Effector memory CD4-positive, alpha-beta T cell (primary cell): Measurements from ENCODE around the gene DIAPH3.

Source experiments
- DNase-seq, 3 donors: peaks; one replicate each; pipeline ENCODE4 v3.0.0-alpha.2; 2020
- H3K27ac ChIP-seq: 2 replicates; pipeline ENCODE4 v1.7.0; 2013; ENCODE audit warnings: mild to moderate bottlenecking, low read length, moderate library complexity; ENCODE audit not compliant: insufficient read depth, poor library complexity, severe bottlenecking
- H3K27me3 ChIP-seq: replicated peaks from 2 replicates; pipeline ENCODE4 v1.7.0; 2013; ENCODE audit warnings: mild to moderate bottlenecking, low read length; ENCODE audit not compliant: insufficient read depth, control insufficient read depth, poor library complexity, severe bottlenecking
- H3K36me3 ChIP-seq: 2 replicates; pipeline ENCODE4 v1.7.0; 2013; ENCODE audit warnings: mild to moderate bottlenecking, low read length, moderate library complexity; ENCODE audit not compliant: control insufficient read depth, insufficient read depth
- H3K4me1 ChIP-seq: 2 replicates; pipeline ENCODE4 v1.7.0; 2013; ENCODE audit warnings: low read length, mild to moderate bottlenecking; ENCODE audit not compliant: control insufficient read depth, insufficient read depth, poor library complexity, severe bottlenecking
- H3K4me3 ChIP-seq: 2 replicates; pipeline ENCODE4 v1.7.0; 2013; ENCODE audit warnings: low read length, low read depth, mild to moderate bottlenecking; ENCODE audit not compliant: insufficient read depth, poor library complexity, severe bottlenecking
- H3K9me3 ChIP-seq: 2 replicates; pipeline ENCODE4 v1.7.0; 2013; ENCODE audit warnings: mild to moderate bottlenecking, low read length, moderate library complexity; ENCODE audit not compliant: control insufficient read depth

The DIAPH3 gene

DNA sequence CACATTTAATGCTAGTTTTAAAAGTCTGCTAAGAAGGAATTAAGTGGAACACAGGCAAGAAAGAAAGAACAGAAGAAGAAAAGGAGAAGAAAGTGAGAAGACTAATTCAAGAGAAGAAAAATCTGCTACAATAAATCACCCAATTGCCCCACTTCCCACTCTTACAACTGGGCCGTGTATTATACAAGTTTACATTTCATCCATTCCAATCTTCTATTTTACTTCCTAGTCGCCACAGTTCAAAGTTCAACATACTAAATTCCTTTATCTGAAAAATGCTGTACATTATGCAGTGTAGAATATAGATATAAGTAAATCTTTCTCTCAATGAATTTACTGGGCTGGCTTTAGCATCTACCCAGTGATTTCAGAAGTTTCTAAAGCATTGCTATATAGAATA is 328.2 kb downstream of the DIAPH3 start:
- Histone ChIP-seq H3K9me3 (no peaks in the 10 kb centered on the region), H3K4me1 (no peaks in the 10 kb centered on the region), H3K27ac (no peak overlapping the region), H3K4me3 (no peak overlapping the region), H3K36me3 (no peaks in the 10 kb centered on the region), H3K27me3 (no peaks in the 10 kb centered on the region)
- no peak for DNase-seq

DNA sequence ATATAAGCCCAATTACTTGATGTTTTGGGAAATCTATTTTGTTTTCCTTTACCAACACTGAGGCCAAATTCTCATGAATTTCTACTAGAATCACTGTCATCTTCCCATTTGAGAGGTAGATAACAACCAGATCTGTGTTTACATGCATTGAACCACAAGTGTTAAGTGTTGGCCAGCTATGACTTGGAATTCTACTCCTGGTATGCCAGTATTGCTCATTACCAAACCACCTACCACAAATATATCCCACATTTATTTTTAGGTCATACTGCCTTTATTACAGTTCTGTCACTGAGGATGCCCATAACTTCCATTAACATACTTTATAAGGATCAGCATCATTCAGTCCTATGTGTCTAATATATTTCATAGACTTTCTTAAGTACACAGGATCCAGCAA is 328.9 kb downstream of the DIAPH3 start:
- H3K9me3 ChIP-seq: no peaks in the 10 kb centered on the region
- H3K4me3 ChIP-seq: no peak overlapping the region
- no peaks in the 10 kb centered on the region for H3K36me3 ChIP-seq
- no peak for DNase-seq
- H3K27me3 ChIP-seq: no peaks in the 10 kb centered on the region
- H3K4me1 ChIP-seq: no peaks in the 10 kb centered on the region
- H3K27ac ChIP-seq: no peak overlapping the region

DNA sequence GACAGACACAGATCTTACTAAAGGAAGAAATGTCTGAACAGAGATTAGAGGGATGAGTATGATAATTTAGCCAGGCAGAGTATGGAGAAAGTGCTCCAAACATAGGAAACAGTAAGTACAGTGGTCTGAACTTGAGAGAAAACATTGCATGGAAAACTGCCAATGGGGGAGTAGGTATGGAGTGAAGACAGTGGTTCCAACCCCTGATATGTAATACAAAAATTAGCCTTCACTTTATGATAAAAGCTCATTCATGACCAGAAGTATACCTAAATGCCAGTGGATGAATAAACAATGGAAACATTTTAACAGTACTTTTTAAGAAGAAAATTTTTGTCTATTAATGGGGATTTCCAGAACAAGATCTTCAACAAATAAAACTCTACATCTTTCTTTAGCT is 334.0 kb downstream of the DIAPH3 start:
- Histone ChIP-seq H3K36me3 (no peaks in the 10 kb centered on the region), H3K4me3 (no peak overlapping the region)

DNA sequence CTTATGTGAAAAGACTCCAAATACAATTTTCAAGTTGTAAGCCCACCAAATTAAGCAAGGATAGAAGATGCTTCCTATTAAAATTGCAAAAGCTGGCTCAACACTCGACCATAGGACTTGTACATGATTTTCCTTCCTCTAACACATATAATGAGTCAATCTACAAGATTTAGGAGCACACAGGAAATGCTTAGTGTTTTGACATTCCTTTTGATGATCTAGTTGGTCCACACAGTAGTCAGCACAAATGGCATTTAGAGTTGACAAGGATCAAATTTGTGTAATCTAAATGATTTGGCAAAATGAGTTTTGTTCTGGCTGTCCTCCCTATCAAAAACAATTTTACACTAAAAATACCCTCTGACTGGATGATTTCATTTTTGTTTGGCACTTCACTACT is 340.2 kb downstream of the DIAPH3 start:
- no peak for DNase-seq
- no peak overlapping the region for H3K27ac ChIP-seq

More for the DNA sequence above, 334.0 kb downstream of the DIAPH3 start:
- Histone ChIP-seq H3K27ac (no peak overlapping the region), H3K27me3 (no peaks in the 10 kb centered on the region), H3K4me1 (no peaks in the 10 kb centered on the region), H3K9me3 (no peaks in the 10 kb centered on the region)
- DNase-seq: no peak

DNA sequence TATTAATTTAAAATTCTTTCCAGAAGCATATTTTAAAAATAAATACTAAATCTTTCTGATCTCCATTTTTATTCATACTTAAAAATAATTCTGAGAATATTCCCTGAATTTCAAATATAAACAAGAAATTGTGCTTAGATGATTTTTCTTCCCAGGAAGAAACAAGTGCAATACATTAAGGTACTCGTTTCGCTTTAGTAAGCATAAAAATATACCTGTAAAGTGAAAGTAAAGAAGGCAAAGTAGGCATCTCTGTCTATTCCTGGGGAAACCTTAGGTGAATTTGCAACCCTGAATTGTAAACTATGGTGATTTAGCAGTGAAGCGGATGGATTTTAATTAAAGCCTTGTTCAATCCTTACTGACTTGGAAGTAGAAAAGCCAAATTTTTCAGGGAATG is 354.2 kb downstream of the DIAPH3 start:
- no peak overlapping the region for H3K27ac ChIP-seq
- no peak overlapping the region for H3K4me3 ChIP-seq
- no peaks in the 10 kb centered on the region for H3K9me3 ChIP-seq
- no peaks in the 10 kb centered on the region for H3K36me3 ChIP-seq
- H3K27me3 ChIP-seq: no peaks in the 10 kb centered on the region
- DNase-seq: no peak
- H3K4me1 ChIP-seq: no peaks in the 10 kb centered on the region

More for the DNA sequence above, 340.2 kb downstream of the DIAPH3 start:
- no peaks in the 10 kb centered on the region for H3K4me1 ChIP-seq
- no peaks in the 10 kb centered on the region for H3K36me3 ChIP-seq
- H3K9me3 ChIP-seq: no peaks in the 10 kb centered on the region
- no peaks in the 10 kb centered on the region for H3K27me3 ChIP-seq
- H3K4me3 ChIP-seq: no peak overlapping the region

DNA sequence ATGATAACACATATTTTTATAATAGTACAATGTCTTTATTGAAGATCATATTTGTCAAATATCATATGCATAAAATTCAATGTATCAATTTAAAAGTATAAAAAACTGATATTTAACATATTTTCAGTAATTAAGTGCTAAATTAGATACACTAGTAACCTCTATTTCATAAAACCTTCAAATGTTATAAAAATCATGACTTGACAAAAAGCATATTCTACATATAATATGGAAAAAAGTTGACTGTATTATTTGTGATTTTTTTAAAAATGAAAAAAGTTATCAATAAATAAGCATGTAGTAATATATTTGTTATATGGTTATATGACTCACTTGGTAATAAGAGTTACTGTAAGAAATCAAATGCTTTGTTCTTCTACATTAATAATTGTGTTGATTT is 356.9 kb downstream of the DIAPH3 start:
- no peaks in the 10 kb centered on the region for H3K4me1 ChIP-seq

DNA sequence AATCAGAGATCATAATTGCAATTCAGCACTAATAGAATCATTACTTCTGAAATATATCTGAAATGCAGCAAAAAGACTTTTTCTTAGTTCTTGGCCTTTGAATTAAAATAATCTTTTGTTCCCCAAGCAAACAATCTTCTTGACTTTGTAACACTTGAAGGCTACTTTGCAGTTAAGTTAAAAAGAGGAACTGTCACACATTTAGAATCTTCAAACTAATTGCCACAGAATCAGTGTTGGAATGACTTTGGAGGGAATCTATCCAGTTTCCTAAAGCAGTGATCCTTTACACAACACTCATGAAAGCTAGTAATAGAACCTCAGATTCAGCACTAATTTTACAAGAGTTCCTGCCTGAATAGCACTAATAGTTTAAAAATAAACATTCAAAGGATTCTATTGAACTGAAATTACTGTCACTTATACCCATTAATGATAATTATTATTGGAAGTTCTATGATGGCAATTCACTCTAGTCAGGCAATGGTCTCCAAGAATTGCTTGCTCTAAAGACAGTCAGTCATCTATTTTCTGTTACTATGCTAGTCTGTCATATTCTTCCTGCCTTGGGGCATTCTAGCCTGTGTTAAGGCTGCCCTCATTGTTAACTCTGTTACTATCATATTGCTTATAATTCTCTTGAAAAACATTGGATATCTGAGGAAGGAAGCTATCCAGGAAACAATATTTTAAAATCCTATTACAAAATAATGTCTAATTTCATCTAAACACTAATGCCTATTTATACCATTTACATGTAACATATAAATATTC is 362.4 kb downstream of the DIAPH3 start:
- Histone ChIP-seq H3K27ac (no peak overlapping the region), H3K4me3 (no peak overlapping the region), H3K27me3 (no peaks in the 10 kb centered on the region), H3K36me3 (no peaks in the 10 kb centered on the region), H3K9me3 (no peaks in the 10 kb centered on the region), H3K4me1 (no peaks in the 10 kb centered on the region)
- DNase-seq: no peak

More for the DNA sequence above, 356.9 kb downstream of the DIAPH3 start:
- Histone ChIP-seq H3K27ac (no peak overlapping the region), H3K27me3 (no peaks in the 10 kb centered on the region), H3K4me3 (no peak overlapping the region), H3K36me3 (no peaks in the 10 kb centered on the region), H3K9me3 (no peaks in the 10 kb centered on the region)
- no peak for DNase-seq

DNA sequence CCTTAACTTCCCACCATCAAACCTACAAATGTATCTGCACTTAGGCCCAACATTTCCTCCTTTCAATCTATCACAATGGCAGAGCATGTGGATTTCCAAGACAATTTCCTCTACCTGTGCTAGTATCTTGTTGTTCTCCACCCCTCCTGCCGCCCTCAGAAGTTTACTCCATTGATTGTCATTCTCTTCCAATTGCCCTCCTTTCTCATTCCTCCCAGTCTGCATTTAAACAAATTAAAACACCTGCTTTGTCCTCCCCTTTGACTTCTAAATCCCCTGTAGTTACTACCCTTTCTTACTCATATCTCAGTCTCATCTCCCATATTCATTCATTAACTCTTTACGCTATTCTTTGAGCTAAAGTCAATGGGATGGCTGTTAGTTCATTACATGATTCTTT is 370.6 kb downstream of the DIAPH3 start:
- Histone ChIP-seq H3K4me3 (no peak overlapping the region), H3K27me3 (no peaks in the 10 kb centered on the region), H3K27ac (no peak overlapping the region), H3K4me1 (no peaks in the 10 kb centered on the region), H3K36me3 (no peaks in the 10 kb centered on the region), H3K9me3 (no peaks in the 10 kb centered on the region)
- DNase-seq: no peak

DNA sequence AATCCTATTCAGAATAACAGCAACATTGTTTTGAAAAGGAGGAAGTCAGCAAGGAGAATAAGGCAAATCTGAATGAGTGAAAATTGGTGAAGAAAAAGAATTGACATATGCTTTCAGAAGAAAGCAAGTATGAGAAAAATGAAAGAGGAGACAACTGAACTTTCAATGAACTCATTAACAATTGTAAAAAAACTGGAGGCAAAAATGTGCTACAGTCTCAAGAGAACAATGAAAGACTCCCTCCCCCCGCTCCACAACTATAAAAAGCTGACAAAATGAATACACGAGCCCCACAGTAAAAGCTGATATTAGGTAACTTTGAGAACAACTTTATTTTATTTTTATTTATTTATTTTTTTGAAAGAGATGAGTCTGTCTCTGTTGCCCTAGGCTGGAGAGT is 373.1 kb downstream of the DIAPH3 start:
- no peak for DNase-seq

DNA sequence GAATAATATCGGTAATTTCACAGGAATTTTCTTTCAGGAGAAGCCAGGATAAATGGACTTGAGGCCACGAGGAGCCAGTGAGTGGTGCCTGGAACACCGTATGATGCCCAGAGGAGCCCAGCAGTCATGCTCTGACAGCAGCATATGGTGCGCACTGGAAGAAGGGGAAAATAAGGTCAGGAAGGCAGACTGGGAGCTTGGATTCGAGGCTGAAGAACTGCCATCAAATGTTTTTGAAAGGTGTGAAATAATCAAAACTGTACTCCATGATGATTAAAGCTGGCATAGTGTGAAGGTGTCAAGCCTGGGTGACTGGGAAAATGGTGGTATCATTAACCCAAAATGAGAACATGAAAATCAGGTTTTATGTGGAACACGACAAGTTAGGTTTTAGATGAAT is 374.2 kb downstream of the DIAPH3 start:
- Histone ChIP-seq H3K4me1 (no peaks in the 10 kb centered on the region), H3K27ac (no peak overlapping the region), H3K27me3 (no peaks in the 10 kb centered on the region), H3K9me3 (no peaks in the 10 kb centered on the region), H3K4me3 (no peak overlapping the region), H3K36me3 (no peaks in the 10 kb centered on the region)
- no peak for DNase-seq

More for the DNA sequence above, 373.1 kb downstream of the DIAPH3 start:
- H3K36me3 ChIP-seq: no peaks in the 10 kb centered on the region
- no peak overlapping the region for H3K4me3 ChIP-seq
- no peaks in the 10 kb centered on the region for H3K9me3 ChIP-seq
- H3K27ac ChIP-seq: no peak overlapping the region
- H3K27me3 ChIP-seq: no peaks in the 10 kb centered on the region
- H3K4me1 ChIP-seq: no peaks in the 10 kb centered on the region
